ENCODE measurements around the gene ATXN1.

DNA sequence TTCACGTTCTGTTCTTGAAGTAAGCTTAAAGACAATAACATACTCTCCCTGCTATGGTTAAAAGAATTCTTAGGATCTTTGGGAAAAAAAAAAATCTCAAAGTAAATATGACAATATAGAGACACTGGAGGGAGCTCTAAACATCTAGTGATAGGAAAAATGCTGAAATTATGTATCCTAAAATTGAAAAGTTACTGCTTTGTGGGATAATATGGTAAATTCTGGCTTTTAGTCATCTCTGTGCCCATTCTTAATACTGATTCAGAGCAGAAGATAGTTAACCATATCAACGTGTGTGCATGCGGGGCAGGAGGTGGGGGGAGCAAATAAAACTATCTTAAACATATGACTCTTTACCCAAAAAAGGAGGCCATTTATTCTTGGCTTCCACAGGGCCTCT is 357.4 kb downstream of the ATXN1 start:
- no peak for TF ChIP-seq POLR2AphosphoS5 (IDR thresholded peaks at IDR 0.05)
- TF ChIP-seq, protein P1, sequence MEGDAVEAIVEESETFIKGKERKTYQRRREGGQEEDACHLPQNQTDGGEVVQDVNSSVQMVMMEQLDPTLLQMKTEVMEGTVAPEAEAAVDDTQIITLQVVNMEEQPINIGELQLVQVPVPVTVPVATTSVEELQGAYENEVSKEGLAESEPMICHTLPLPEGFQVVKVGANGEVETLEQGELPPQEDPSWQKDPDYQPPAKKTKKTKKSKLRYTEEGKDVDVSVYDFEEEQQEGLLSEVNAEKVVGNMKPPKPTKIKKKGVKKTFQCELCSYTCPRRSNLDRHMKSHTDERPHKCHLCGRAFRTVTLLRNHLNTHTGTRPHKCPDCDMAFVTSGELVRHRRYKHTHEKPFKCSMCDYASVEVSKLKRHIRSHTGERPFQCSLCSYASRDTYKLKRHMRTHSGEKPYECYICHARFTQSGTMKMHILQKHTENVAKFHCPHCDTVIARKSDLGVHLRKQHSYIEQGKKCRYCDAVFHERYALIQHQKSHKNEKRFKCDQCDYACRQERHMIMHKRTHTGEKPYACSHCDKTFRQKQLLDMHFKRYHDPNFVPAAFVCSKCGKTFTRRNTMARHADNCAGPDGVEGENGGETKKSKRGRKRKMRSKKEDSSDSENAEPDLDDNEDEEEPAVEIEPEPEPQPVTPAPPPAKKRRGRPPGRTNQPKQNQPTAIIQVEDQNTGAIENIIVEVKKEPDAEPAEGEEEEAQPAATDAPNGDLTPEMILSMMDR (IDR thresholded peaks at IDR 0.05): no peak
- TF ChIP-seq POLR2A (IDR thresholded peaks at IDR 0.05): no peak

All from gastroesophageal sphincter (tissue), 3 donors.